GM18868 (cell line): ENCODE results near the gene SRD5A3.

Source experiments
- ATAC-seq: cut with Tn5 transposase; IDR thresholded peaks from one replicate; pipeline ENCODE4 v1.9.1; 2021; ENCODE audit warnings: mild to moderate bottlenecking, moderate library complexity; ENCODE audit not compliant: unreplicated experiment

SRD5A3 gene

DNA sequence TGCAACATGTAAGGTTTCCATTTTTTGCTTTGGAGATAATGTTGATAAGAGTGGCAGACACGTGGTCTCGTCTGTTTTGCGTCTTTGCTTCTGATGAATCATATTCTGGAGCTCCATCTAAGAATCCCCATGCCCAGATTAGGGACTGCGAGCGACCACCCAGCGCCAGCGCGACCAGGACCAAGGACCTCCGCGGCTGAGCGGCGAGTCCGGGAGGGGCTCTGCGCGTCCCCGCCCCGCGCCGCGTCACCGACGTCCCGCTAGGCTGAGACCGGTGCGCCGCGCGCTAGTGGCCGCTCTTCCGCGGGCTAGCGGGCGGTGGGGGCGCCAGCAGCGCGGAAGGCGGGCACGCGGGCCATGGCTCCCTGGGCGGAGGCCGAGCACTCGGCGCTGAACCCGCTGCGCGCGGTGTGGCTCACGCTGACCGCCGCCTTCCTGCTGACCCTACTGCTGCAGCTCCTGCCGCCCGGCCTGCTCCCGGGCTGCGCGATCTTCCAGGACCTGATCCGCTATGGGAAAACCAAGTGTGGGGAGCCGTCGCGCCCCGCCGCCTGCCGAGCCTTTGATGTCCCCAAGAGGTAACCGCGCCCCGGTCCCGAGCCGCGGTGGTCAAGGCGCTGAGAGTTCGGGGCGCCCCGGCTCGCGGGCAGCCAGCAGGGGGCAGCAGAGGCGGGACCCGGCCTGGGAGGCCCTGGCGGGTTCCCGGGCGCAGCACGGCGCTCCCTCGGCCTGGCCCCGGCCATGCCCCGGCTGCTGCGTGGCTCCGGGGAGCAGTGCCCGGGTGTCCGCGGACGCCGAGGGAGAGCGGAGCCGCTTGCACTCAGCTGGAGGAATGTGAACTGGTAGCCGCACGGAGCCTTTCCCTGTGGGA is at the start of gene SRD5A3:
SRD5A3 (plus strand) TSS at position 263 of the 871 bp plus-strand sequence; CDS start at position 358, 95 bp downstream.
- ATAC-seq: peak; percentile 91

DNA sequence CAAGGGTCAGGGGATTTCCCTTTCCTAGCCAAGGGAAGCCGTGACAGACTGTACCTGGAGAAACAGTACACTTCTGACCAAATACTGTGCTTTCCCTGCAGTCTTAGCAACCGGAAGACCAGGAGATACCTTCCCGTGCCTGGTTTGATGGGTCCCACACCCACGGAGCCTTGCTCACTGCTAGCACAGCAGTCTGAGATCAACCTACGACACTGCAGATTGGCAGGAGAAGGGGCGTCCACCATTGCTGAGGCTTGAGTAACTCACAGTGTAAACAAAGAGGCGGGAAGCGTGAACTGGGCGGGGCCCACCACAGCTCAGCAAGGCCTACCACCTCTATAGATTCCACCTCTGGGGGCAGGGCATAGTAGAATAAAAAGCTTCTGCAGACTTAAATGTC is 48.7 kb upstream of the SRD5A3 start:
- no peak for ATAC-seq

DNA sequence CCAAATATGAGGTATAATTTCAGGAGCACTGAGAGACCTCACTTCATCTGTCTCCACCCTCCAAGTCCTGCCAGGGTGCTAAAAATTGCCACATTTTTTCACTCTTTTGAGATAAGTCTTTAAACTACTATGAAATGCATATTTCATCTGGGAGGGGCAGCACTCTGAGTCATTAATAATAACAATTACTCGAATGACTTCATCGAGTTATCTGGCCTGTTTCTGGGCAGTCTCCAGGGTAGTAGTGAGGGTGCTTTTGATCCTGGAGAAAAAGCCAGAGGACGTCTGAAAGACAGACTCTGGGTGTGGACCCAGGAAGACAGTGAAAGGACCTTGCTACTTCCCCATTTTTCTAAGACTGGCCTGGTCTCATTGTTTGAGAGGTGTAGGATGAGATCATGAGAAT is 42.3 kb upstream of the SRD5A3 start:
- no peak for ATAC-seq

DNA sequence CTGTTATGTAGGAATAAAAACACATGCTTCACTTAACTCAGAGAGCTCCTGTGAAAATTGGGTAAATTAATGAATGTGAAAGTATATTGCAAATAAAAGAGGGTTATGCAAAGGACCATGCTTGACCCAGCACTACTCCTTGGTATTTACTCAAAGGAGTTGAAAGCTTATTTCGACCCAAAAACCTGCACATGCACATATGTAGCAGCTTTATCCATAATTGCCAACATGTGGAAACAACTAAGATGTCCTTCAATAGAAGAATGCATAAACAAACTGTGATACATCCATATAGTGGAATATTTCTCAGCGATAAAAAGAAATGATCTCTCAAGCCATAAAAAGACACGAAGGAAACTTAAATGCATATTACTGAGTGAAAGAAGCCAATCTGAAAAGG is 41.7 kb upstream of the SRD5A3 start:
- no peak for ATAC-seq

DNA sequence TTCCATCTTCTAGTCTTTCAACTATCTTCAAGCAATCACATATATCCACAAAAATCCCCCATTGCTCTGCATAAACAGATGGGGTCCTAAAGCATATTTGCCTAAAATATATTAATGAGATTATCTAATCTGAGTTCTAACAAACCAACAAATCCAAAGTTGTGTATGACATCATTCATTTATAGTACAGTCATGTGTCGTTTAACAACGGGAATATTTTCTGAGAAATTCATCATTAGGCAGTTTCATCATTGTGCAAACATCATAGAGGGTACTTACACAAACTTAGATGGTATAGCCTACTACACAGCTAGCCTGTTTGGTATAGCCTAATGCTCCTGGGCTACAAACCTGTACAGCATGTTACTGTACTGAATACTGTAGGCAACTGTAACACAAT is 38.0 kb upstream of the SRD5A3 start:
- ATAC-seq: no peak

DNA sequence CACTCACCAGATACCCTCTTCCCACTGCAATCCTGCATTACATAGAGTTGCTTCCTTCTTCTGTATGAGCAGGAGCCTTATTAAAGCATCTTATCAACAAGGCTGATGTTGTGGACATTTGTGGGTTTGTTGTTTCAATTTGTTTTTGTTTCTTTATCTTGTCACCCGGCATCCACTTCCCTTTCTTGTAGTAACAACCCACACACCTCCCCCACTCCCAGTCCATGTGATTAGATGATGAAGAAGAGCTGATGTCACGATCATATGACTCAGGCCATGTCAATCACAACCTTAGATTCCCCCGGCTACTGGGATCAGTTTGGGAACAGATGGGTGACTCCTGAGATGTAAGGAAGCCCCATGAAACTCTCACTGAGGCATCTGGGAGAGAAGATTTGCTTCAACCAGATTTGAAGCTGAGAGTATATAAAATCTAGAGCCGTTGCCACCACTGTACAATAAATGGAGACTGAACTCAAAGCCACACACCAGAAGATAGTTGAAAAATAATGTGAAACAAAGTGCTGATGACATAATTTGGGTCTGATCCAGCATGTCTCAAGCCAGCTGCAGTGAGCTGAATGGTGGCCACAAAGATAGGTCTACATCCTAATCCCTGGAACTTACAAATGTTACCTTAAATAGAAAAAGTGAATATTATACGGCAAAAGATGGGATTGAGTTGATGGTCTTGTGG is 34.1 kb upstream of the SRD5A3 start:
- ATAC-seq: no peak

DNA sequence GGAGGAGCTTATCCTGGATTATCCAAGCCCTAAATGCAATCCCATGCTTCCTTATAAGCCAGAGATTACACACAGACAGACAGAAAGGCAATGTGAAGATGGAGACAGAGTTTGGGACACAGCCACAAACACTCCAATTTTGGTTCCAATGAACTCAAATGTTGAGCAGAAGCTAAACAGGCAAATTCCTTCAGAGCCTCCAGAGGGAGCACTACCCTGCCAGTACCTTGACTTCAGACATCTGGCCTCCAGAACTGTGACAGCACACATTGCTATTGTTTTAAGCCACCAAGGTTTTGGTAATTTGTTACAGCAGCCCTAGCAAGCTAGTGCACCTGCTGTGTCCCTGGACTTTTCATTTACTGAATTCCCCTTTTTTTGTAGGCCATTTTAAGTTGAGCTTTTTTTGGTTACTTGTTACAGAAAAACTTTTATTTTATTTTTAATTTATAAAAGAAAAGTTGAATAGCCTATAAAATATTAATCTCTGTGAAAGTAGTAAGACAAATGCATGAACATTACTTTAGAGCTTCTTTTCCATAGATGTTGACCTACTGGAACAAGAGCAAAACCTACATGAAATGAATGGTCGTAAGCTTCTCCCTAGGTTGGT is 33.4 kb upstream of the SRD5A3 start:
- ATAC-seq: peak; percentile 91

DNA sequence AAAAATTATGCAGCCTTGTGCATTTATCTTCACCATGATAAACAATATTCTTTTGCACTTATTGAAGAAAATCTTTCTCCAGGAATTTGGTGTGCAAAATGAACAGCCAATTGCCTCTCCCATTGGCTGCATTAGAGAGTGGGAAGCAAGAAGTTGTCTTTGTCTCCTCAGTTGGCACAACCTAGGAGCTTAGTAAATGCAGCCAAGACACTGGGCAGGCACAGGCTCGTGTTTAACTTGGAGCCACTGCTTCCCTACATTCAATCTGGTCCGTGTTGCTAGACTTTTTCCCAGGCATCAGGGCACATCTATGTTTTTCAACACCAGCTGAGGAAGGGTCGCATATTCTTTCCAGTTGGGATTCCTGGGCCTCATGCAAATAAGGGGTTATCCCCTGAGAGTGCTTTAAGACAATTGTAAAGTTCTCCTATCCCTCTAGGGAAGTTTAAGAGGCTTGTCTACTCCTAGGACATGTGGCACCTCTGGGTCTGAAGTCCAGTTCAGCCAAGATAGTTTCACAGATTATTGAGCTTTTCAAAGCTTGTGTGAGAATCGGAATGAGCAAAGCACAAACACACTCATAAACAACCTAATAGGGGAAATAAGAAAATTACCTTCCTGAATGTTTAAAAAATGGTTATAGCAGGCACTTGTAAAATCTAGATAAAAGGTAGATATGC is 31.8 kb upstream of the SRD5A3 start:
- no peak for ATAC-seq

DNA sequence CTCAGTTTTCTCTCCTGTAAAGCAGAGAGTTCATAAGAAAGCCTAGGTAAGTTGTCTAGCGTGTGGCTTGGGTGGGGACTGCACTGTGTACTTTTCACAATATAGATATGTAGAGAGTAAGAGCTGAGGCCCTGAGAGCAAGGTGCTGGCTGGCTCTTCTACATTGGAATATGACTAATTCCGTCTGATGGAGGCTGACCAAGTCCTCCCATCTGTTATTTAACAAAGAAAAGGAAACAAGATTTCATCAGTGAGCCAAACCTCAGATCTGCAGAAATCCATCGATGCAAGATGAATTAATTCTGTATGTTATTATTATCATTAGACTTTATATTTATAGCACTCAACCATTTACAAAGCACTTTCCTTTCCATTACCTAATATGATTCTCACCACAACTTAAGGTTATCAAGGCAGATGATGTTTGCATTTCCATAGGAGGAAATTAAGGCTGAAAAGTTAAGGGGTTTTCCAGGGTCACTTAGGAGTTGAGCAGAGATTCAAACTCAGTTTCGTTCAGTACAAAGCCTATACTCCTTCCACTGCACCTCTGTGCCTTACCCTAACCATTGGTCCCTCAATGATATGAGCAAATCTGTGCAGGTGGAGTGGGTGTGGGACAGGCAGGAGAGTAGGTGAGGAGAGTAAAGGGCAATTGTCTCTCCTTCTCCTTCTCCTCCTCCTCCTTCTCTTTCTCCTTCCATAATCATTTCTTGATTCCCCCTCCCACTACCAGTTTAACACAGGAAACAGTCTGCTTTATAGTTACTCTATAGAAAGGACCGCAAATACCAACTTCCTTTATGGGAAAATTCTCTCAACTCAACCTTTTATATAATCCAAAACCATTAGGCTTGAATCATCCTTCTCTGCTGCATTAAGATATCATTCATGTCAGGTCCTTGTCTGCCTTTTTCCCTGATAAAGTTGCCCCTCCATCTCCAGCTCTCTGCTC is 27.6 kb upstream of the SRD5A3 start:
- ATAC-seq: peak; percentile 43

DNA sequence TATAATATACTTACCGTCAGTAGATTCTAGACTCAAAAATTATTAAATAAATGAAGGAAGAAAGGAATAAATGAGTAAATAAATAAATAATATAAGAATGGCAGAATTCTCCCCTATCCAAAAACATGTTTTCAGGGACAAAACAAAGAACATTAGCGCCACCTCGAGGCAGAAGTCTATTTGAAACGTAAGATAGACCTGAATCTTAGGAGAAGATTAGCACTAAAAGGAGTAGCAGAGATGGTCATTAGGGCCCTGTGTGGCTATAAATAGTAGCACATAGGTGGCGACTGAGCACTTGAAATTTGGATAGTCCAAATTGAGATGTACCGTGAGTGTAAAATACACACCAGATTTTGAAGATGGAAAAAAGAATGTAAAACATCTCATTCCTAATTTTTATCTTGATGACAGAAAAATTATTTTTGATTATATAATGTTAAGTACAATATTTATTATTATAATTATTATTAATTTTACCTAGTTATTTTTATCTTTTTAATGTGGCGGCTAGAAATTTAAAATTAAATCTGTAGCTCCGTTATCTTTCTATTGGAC is 24.3 kb upstream of the SRD5A3 start:
- ATAC-seq: peak; percentile 46

DNA sequence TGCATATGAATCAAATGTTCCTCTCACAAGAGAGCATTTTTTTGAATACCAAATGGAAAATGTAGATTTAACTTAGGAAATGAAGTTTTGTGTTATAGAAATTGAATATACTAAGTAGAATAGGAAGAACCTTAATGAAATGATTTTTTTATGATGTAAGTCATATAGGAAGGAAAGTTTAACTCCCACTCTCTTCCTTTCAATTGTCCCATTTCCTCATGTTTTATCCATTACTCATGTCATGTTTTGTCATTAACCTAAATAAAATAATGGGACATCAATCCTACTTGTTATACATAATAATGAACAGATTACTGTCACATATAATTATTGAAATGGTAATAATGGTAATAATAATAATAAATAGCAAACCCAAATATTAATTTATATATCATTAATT is 22.7 kb upstream of the SRD5A3 start:
- ATAC-seq: no peak

DNA sequence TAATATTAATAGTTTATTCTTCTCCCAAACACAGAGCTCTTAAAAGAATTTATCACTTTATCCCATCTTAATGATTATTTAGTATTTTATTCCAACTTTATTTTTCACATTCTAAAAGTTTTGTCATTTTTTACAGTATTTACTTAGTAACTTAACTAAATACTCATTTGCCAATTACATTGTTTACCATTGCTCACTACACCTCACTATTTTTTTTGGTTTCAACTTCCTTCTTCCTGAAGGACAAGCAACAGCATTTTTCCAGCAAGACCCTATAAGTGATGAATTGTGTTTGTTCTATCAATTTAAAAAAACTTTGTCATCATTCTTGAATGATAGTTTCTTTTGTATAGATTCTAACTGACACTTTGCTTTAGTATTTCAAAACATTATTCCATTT is 19.4 kb upstream of the SRD5A3 start:
- no peak for ATAC-seq

DNA sequence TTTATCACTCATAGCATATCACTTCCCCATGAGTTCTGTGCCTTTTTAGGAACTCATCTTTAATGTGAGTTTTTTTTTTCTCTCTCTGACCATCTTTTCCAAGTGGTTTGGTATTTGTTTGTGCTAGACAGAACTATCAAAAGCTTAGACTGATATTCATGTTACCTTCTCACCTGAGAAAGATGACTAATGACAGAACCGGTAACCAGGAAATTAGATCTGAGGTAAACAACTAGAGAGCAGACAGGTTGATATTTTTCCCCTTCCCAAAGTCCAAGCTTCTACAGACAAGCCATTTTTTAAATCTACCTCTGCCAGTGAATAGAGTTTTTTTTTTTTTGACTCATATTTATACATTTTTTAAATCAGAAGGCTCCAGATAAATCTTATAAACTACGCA is 17.0 kb upstream of the SRD5A3 start:
- no peak for ATAC-seq

DNA sequence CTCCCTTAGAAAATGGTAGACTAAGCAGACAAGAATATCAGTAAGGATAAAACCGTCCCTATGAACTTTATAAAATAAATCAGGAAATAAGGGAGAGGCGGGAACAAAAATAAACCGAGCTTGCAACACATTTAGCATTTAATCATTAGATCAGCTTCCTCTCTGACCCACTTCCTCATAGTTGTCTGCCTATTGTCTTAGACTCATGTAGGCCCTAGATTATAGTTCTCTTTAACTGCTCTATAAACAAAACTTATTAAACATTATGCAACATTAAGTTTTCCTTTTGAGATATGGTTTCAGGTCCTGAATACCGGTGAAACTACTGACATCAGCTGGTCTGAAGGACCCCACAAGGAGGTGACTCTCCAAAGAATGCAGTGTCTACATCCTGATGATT is 15.8 kb upstream of the SRD5A3 start:
- ATAC-seq: no peak

DNA sequence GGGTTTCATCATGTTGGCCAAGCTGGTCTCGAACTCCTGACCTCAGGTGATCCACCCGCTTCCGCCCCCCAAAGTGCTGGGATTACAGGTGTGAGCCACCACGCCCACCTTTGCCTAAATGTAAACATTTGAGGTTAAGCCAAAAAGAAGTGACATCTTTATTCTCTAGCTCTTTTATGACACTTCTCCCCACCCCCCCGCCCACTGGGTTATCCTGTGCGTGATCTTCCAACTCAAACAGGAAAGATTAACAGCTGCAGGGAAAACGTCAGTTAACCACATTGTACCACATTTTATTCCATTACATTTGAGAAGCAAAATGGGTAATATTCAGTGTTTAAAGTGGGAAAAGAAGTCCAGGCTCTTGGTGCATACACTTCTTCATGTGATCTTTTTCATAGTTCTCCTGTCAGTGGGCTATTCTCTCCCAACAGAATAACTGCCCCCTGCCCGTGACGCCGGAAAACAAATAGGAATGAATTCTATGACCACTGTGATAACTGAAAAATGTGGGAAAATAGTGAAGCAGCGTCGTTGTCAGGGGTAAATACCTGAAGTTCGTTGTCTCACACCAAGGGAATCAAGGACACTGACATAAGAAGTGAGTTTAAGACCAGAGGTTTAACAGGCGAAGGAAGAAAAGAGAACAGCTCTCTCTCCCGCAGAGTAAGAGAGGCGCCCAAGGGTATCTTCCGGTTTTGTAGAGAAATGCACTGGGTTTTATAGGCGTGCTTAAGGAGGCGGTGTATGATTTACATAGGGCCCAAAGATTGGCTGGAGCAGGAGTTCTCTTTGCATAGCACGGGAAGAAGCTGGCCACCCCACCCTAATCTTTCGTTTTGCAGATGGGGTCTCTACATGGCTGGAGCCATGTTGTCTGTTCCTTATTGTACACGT is 9.7 kb upstream of the SRD5A3 start:
- ATAC-seq: no peak

DNA sequence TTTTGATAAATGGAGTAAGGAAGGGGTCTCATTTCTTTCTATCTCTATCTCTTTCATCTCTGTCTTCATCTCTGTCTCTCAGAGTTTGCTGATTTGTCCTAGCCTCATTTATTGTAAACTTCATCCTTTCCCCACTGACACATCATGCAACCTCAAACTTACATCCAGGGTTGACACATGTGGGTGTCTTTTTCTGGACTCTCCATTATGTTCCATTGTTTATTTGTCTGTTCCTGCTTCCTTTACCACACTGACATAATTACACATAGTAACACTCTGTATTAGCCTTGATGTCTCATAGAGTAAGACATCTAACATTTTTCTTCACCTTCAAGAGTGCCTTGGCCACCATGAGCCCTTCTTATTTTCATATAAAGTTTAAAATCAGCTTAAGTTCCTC is 8.1 kb upstream of the SRD5A3 start:
- ATAC-seq: no peak

DNA sequence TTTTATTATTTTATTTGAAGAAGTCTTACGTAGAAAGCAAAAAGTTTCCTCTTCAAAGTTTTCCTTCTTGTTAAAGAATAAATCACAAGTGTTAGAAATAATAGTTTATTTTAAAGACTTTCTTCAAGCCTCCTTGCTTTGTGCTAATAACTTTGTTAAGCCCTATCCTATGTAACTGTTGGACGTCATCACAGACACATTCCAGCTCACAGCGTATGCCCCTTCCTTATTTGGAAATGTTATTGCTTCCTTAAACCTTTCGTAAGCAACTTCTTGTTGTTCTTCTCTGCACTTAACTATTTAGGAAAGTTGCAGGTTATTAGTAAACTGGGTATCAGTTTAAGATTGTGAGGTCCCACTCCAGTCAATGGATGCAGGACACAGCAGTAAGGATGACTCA is 7.6 kb upstream of the SRD5A3 start:
- ATAC-seq: no peak

DNA sequence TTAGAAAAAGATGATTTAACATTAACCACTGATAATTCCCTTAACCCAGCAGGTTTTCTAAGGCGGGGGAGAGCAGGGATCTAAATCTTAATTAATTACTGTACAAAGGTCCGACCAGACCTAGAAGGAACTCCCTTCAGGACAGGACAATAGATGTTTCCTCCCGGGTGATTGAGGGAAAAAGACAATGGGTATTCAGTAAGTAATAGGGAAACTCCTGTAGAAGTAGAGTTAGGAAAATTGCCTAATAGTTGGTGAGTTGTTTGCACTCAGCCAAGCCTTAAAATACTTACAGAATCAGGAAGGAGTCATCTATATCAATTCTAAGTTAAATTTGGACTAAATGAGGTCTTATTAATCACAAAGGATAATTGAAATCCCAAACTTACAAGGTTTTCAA is 5.8 kb upstream of the SRD5A3 start:
- ATAC-seq: no peak

DNA sequence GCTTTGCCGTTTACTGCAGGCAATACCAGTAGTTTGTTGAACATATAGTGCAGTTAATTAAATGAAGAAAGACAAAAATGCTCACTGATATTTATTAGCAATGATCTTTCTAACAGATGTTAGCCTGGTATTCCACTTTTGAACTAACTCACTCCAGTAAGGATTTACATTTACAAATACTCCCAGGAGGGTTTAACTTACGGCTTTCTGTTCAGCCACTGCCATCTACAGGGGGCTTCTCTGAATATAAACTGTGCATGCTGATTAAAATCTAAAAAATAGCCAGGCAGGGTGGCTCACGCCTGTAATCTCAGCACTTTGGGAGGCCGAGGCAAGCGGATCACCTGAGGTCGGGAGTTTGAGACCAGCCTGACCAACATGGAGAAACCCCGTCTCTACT is 2.2 kb upstream of the SRD5A3 start:
- ATAC-seq: no peak
